GM23338 (cell line): ENCODE results near the gene ZNRF1. TPM values are rescaled to one million over a fixed set of nuclear protein-coding genes. Genes with fewer than 3 reads are reported as not detected.

Source experiments
- ATAC-seq: fragments of 200-7000 bp; cut with Tn5 transposase; 3 replicates; pipeline ENCODE4 v1.9.1; 2020
- DNase-seq: peaks from one replicate; pipeline ENCODE4 v3.0.0-alpha.2; 2015; ENCODE audit warnings: low spot score
- H2AFZ ChIP-seq: fragments of 200-600 bp; sonication (generic); 2 replicates; pipeline ENCODE4 v1.8.0; 2016; ENCODE audit warnings: antibody characterized with exemption, mild to moderate bottlenecking, moderate library complexity
- H3F3A ChIP-seq: fragments of 200-600 bp; sonication (generic); replicated peaks from 2 replicates; pipeline ENCODE4 v1.8.0; 2017; ENCODE audit warnings: antibody characterized with exemption, mixed run types, low read depth
- H3K27ac ChIP-seq: fragments of 200-600 bp; sonication (generic); 2 replicates; pipeline ENCODE4 v1.6.1; 2016; ENCODE audit warnings: low read depth
- H3K27me3 ChIP-seq: fragments of 200-600 bp; sonication (generic); 2 replicates; pipeline ENCODE4 v1.8.0; 2016; ENCODE audit warnings: mild to moderate bottlenecking, mixed run types, moderate library complexity; ENCODE audit not compliant: insufficient read depth
- H3K36me3 ChIP-seq: fragments of 200-600 bp; sonication (generic); 2 replicates; pipeline ENCODE4 v1.8.0; 2016; ENCODE audit warnings: mild to moderate bottlenecking; ENCODE audit not compliant: insufficient read depth
- H3K4me1 ChIP-seq: fragments of 200-600 bp; sonication (generic); 2 replicates; pipeline ENCODE4 v1.8.0; 2016; ENCODE audit warnings: mild to moderate bottlenecking, moderate library complexity; ENCODE audit not compliant: insufficient read depth
- H3K4me2 ChIP-seq: fragments of 200-600 bp; sonication (generic); 2 replicates; pipeline ENCODE4 v1.7.1; 2017; ENCODE audit warnings: mixed run types
- H3K4me3 ChIP-seq: fragments of 200-600 bp; sonication (generic); 2 replicates; pipeline ENCODE4 v1.6.1; 2016; ENCODE audit warnings: mixed run types
- H3K79me2 ChIP-seq: fragments of 200-600 bp; sonication (generic); replicated peaks from 2 replicates; pipeline ENCODE4 v1.8.0; 2017; ENCODE audit warnings: mild to moderate bottlenecking; ENCODE audit not compliant: insufficient read depth
- H3K9me2 ChIP-seq: fragments of 200-600 bp; sonication (generic); 2 replicates; pipeline ENCODE4 v1.8.0; 2017; ENCODE audit not compliant: insufficient read depth
- H4K20me1 ChIP-seq: fragments of 200-600 bp; sonication (generic); replicated peaks from 2 replicates; pipeline ENCODE4 v1.8.0; 2017; ENCODE audit warnings: mild to moderate bottlenecking; ENCODE audit not compliant: insufficient read depth
- H3K27ac Mint-ChIP-seq: 2 replicates; pipeline ENCODE4 v1.8.0; 2020; ENCODE audit warnings: inconsistent platforms, mild to moderate bottlenecking, moderate library complexity, mixed read lengths
- H3K27me3 Mint-ChIP-seq: 3 replicates; pipeline ENCODE4 v1.8.0; 2022; ENCODE audit warnings: low read depth, mild to moderate bottlenecking, moderate library complexity, mixed read lengths, inconsistent platforms; ENCODE audit not compliant: insufficient read depth, poor library complexity
- H3K36me3 Mint-ChIP-seq: 3 replicates; pipeline ENCODE4 v1.8.0; 2021; ENCODE audit warnings: low read depth, mild to moderate bottlenecking, inconsistent platforms, moderate library complexity, mixed read lengths
- H3K4me1 Mint-ChIP-seq: 3 replicates; pipeline ENCODE4 v1.8.0; 2020; ENCODE audit warnings: mild to moderate bottlenecking, inconsistent platforms, mixed read lengths
- H3K4me3 Mint-ChIP-seq: 3 replicates; pipeline ENCODE4 v1.8.0; 2021; ENCODE audit warnings: moderate library complexity, mild to moderate bottlenecking, inconsistent platforms, mixed read lengths
- H3K9me3 Mint-ChIP-seq: 3 replicates; pipeline ENCODE4 v1.8.0; 2020; ENCODE audit warnings: moderate library complexity, mild to moderate bottlenecking, inconsistent platforms, mixed read lengths
- CREB1 ChIP-seq: fragments of 250-450 bp; sonication (Bioruptor Pico); IDR thresholded peaks from 2 replicates; pipeline ENCODE4 v1.5.0; 2020; ENCODE audit warnings: low read depth, mild to moderate bottlenecking, moderate library complexity
- EZH2 ChIP-seq: fragments of 200-600 bp; sonication (generic); IDR thresholded peaks from one replicate; pipeline ENCODE4 v1.8.0; 2017; ENCODE audit warnings: antibody characterized with exemption, mild to moderate bottlenecking, low read depth; ENCODE audit not compliant: unreplicated experiment
- STAT1 ChIP-seq: IDR thresholded peaks from one replicate; pipeline ENCODE4 v1.6.1; 2016; ENCODE audit warnings: antibody characterized with exemption; ENCODE audit not compliant: unreplicated experiment
- polyA plus RNA-seq: library from polyadenylated mRNA; unstranded; fragments of >200 nt; fragmentation: Nextera tagmentation; extraction: Ambion mirVana; gene quantifications from 2 replicates; pipeline ENCODE4 v1.2.1, GENCODE V29; 2016
- total RNA-seq: library from RNA; depleted of rRNA; stranded (reverse); fragments of >200 nt; shearing (Covaris generic); gene quantifications from 2 replicates; pipeline ENCODE4 v1.2.3, GENCODE V29; 2014
- TF ChIP-seq, protein P1 (sequence below): fragments of 250-450 bp; sonication (Bioruptor Pico); IDR thresholded peaks from 2 replicates; pipeline ENCODE4 v1.5.0; 2020; ENCODE audit warnings: mild to moderate bottlenecking, moderate library complexity

The ZNRF1 gene
- total and polyA plus RNA-seq, 2 experiments from 2014 or later, result 22.4 to 42.1 TPM

DNA sequence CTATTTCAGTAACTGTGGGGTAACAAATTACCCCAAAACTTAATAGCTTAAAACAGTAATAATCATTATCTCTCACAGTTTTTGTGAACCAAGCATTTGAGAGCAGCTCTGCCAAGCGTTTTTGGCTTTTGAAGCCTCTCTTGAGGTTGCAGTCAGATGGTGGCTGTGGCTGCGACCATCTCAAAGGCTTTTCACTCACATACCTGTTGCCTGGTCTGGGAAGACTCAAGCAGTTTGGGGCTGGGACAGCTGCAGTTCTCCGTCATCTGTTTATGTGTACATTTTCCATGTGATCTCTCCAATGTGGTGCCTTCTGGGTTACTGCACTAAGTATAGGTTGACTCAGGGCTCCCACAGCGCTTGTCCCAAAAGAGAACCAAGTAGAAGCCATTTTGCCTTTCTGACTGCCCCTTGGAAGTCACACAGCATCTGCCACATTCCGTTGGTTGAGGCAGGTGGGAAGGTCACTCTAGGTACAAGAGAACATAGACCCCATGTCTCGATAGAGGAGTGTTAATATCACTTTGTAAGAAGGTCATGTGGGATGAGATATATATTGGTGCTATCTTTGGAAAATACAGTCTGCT lies 68.1 kb downstream of the ZNRF1 start (continued):
- TF ChIP-seq, protein P1, sequence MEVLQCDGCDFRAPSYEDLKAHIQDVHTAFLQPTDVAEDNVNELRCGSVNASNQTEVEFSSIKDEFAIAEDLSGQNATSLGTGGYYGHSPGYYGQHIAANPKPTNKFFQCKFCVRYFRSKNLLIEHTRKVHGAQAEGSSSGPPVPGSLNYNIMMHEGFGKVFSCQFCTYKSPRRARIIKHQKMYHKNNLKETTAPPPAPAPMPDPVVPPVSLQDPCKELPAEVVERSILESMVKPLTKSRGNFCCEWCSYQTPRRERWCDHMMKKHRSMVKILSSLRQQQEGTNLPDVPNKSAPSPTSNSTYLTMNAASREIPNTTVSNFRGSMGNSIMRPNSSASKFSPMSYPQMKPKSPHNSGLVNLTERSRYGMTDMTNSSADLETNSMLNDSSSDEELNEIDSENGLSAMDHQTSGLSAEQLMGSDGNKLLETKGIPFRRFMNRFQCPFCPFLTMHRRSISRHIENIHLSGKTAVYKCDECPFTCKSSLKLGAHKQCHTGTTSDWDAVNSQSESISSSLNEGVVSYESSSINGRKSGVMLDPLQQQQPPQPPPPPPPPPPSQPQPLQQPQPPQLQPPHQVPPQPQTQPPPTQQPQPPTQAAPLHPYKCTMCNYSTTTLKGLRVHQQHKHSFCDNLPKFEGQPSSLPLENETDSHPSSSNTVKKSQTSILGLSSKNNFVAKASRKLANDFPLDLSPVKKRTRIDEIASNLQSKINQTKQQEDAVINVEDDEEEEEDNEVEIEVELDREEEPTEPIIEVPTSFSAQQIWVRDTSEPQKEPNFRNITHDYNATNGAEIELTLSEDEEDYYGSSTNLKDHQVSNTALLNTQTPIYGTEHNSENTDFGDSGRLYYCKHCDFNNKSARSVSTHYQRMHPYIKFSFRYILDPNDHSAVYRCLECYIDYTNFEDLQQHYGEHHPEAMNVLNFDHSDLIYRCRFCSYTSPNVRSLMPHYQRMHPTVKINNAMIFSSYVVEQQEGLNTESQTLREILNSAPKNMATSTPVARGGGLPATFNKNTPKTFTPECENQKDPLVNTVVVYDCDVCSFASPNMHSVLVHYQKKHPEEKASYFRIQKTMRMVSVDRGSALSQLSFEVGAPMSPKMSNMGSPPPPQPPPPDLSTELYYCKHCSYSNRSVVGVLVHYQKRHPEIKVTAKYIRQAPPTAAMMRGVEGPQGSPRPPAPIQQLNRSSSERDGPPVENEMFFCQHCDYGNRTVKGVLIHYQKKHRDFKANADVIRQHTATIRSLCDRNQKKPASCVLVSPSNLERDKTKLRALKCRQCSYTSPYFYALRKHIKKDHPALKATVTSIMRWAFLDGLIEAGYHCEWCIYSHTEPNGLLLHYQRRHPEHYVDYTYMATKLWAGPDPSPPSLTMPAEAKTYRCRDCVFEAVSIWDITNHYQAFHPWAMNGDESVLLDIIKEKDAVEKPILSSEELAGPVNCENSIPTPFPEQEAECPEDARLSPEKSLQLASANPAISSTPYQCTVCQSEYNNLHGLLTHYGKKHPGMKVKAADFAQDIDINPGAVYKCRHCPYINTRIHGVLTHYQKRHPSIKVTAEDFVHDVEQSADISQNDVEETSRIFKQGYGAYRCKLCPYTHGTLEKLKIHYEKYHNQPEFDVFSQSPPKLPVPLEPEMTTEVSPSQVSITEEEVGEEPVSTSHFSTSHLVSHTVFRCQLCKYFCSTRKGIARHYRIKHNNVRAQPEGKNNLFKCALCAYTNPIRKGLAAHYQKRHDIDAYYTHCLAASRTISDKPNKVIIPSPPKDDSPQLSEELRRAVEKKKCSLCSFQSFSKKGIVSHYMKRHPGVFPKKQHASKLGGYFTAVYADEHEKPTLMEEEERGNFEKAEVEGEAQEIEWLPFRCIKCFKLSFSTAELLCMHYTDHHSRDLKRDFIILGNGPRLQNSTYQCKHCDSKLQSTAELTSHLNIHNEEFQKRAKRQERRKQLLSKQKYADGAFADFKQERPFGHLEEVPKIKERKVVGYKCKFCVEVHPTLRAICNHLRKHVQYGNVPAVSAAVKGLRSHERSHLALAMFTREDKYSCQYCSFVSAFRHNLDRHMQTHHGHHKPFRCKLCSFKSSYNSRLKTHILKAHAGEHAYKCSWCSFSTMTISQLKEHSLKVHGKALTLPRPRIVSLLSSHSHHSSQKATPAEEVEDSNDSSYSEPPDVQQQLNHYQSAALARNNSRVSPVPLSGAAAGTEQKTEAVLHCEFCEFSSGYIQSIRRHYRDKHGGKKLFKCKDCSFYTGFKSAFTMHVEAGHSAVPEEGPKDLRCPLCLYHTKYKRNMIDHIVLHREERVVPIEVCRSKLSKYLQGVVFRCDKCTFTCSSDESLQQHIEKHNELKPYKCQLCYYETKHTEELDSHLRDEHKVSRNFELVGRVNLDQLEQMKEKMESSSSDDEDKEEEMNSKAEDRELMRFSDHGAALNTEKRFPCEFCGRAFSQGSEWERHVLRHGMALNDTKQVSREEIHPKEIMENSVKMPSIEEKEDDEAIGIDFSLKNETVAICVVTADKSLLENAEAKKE (CRISPR knock-in tag), result no peak

DNA sequence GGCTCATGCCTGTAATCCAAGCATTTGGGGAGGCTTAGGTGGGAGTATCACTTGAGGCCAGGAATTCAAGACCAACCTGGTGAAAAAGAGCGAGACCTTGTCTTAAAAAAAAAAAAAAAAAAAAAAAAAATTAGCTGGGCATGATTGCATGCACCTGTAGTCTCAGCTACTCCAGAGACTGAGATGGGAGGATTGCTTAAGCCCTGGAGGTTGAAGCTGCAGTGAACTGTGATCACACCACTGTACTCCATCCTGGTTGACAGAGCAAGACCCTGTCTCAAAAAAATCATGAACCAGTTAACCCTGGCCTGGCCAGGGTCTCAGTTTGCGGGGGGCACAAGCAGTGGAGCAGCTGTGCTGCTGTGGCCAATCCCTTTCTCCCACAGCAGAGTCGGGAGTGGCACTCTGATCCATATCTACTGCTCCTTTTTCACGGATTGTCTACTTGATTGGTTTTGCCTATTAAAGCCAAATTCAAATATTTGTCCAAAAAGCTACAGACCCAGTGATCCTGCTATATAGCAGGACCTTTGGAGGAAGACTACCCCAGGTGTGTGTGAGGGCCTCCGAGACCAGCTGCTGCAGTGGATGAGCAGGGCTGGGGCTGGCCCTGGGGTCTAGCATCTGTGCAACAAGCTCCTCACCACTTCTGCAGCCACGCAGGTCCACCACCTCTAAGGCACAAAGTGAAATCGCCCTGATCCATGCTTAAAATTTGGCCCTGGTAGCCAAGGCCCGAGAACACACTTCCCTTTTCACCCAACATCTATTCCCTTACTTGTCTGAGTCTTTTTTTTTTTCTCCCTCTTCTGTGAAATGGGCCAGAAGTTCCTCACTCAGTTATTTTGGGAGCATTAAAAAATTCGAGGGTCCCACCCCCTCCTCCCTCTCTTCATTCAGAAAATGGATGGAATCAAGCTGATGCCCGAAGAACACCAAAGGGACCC lies 69.5 kb downstream of the ZNRF1 start:
- Histone ChIP-seq H3K9me2 (no peaks in the 10 kb centered on the region), H3K27me3 (no peaks in the 10 kb centered on the region), H3F3A (no peaks in the 10 kb centered on the region), H3K36me3 (no peaks in the 10 kb centered on the region), H4K20me1 (peaks cover 50% of the 10 kb centered on the region), H3K4me2 (no peak overlapping the region), H2AFZ (no peak overlapping the region), H3K4me1 (peaks cover 22% of the 10 kb centered on the region), H3K79me2 (peaks cover 92% of the 10 kb centered on the region), H3K4me3 (no peak overlapping the region), H3K27ac (no peak overlapping the region)
- ATAC-seq (no peak), DNase-seq (no peak)
- Mint-ChIP-seq H3K4me3 (no peak overlapping the region), H3K27ac (peak overlapping the region; percentile 4; the same call in 1 of the 2 replicates), H3K27me3 (no peaks in the 10 kb centered on the region), H3K9me3 (no peaks in the 10 kb centered on the region), H3K36me3 (no peaks in the 10 kb centered on the region), H3K4me1 (peaks cover 34% of the 10 kb centered on the region)
- TF ChIP-seq CREB1, result no peak
- TF ChIP-seq STAT1, result no peak
- TF ChIP-seq EZH2, result no peak
- TF ChIP-seq, protein P1 (CRISPR knock-in tag), result no peak
